K562 (cell line): ENCODE data around the gene SAMD9L.

ENCODE experiments used
- ELF1 ChIP-seq: fragments of 200-800 bp; sonication (Bioruptor generic); IDR thresholded peaks from 2 replicates; pipeline ENCODE4 v1.6.1; 2016; ENCODE audit warnings: missing genetic modification characterization, missing compliant biosample characterization
- JUN ChIP-seq, 2 experiments: sonication (generic) in 1 of 2; formaldehyde crosslinking in 1 of 2; IDR thresholded peaks; 2 replicates each; pipeline versions ENCODE4 v1.6.1 to v1.8.0; 2012 to 2022; ENCODE audit warnings: borderline replicate concordance in 2 of 2, mild to moderate bottlenecking in 2 of 2, improper control_type of control experiment in 1 of 2, low read depth in 1 of 2, low read length in 1 of 2, missing genetic modification reagents in 1 of 2
- MTA2 ChIP-seq: fragments of 450-650 bp; IDR thresholded peaks from 2 replicates; pipeline ENCODE4 v1.6.1; 2016; ENCODE audit warnings: low read depth
- NELFE ChIP-seq: IDR thresholded peaks from 2 replicates; pipeline ENCODE4 v1.6.1; 2011; ENCODE audit warnings: mild to moderate bottlenecking; ENCODE audit not compliant: insufficient read depth, insufficient read length
- PTTG1 ChIP-seq: fragments of 450-650 bp; IDR thresholded peaks from 2 replicates; pipeline ENCODE4 v1.6.1; 2016; ENCODE audit warnings: low read depth, mild to moderate bottlenecking, missing genetic modification characterization, missing compliant biosample characterization
- RB1 ChIP-seq: fragments of 450-650 bp; IDR thresholded peaks from 2 replicates; pipeline ENCODE4 v1.6.1; 2017; ENCODE audit warnings: low read depth, mild to moderate bottlenecking
- TAF7 ChIP-seq: fragments of 450-650 bp; IDR thresholded peaks from 2 replicates; pipeline ENCODE4 v1.6.1; 2016; ENCODE audit warnings: missing genetic modification characterization, missing compliant biosample characterization
- TBP ChIP-seq: optimal IDR thresholded peaks from 2 replicates; pipeline ENCODE3; 2011; ENCODE audit warnings: low read depth, low read length, improper control_type of control experiment
- ZNF512 ChIP-seq: IDR thresholded peaks from 2 replicates; pipeline ENCODE4 v1.6.1; 2016; ENCODE audit warnings: missing genetic modification characterization, missing compliant biosample characterization

GRCh38 chr7:93140582-93141191 lies 7.5 kb downstream of the SAMD9L start:
- TF ChIP-seq TAF7 (tag) (no peak), MTA2 (no peak), NELFE (no peak), PTTG1 (tag) (no peak), ZNF512 (tag) (no peak), TBP (no peak), RB1 (no peak), ELF1 (tag) (no peak), JUN (IDR thresholded peaks at IDR 0.05; ENCODE audit: borderline replicate concordance, low read depth, low read length) (no peak), JUN (CRISPR knock-in tag; IDR thresholded peaks at IDR 0.05; ENCODE audit: borderline replicate concordance) (no peak)
